Midbrain (tissue), 1 donor: Measurements from ENCODE around the gene PPP1R37.
"Not testable (repeated sequence)": the region's sequence is repeated elsewhere in the genome, so short reads cannot be mapped to it uniquely, and the experiment has no call there.

ENCODE experiments used
- DNase-seq: peaks from one replicate; lab custom pipeline; 2025; lab: John Stamatoyannopoulos, UW

Gene PPP1R37

GRCh38 chr19:45115809-45116615 is 23.0 kb downstream of the PPP1R37 start:
- DNase-seq, result no peak

GRCh38 chr19:45117167-45117594 is 24.2 kb downstream of the PPP1R37 start:
- no peak for DNase-seq

- no peak for DNase-seq
Measured at GRCh38 chr19:45117671-45118070, 24.7 kb downstream of the PPP1R37 start.

GRCh38 chr19:45118106-45118505 is 25.1 kb downstream of the PPP1R37 start:
- DNase-seq, result no peak

GRCh38 chr19:45118591-45119355 is 25.8 kb downstream of the PPP1R37 start:
- not testable (repeated sequence) for DNase-seq

- no peak for DNase-seq
Measured at GRCh38 chr19:45119582-45119981, 26.6 kb downstream of the PPP1R37 start.

- no peak for DNase-seq
Measured at GRCh38 chr19:45121827-45122345, 28.9 kb downstream of the PPP1R37 start.

GRCh38 chr19:45122832-45123231 is 29.9 kb downstream of the PPP1R37 start:
- DNase-seq, result no peak

- no peak for DNase-seq
Measured at GRCh38 chr19:45123440-45123850, 30.5 kb downstream of the PPP1R37 start.

GRCh38 chr19:45124021-45124420 is 31.0 kb downstream of the PPP1R37 start:
- DNase-seq, result no peak

GRCh38 chr19:45125360-45125759 is 32.4 kb downstream of the PPP1R37 start:
- DNase-seq, result no peak

- DNase-seq, result no peak
Measured at GRCh38 chr19:45125975-45126493, 33.1 kb downstream of the PPP1R37 start.

- no peak for DNase-seq
Measured at GRCh38 chr19:45126654-45127053, 33.7 kb downstream of the PPP1R37 start.

GRCh38 chr19:45128146-45128545 is 35.2 kb downstream of the PPP1R37 start:
- DNase-seq, result no peak

GRCh38 chr19:45128806-45129205 is 35.8 kb downstream of the PPP1R37 start:
- DNase-seq, result no peak

- DNase-seq, result no peak
Measured at GRCh38 chr19:45130236-45130635, 37.3 kb downstream of the PPP1R37 start.

- DNase-seq, result no peak
Measured at GRCh38 chr19:45130888-45131615, 38.1 kb downstream of the PPP1R37 start.

GRCh38 chr19:45133661-45134060 is 40.7 kb downstream of the PPP1R37 start:
- no peak for DNase-seq

GRCh38 chr19:45135176-45135885 is 42.4 kb downstream of the PPP1R37 start:
- no peak for DNase-seq

- DNase-seq, result no peak
Measured at GRCh38 chr19:45136507-45137178, 43.7 kb downstream of the PPP1R37 start.
